ENCODE measurements around the gene PREX1. TPM values are rescaled to one million over a fixed set of nuclear protein-coding genes. Genes with fewer than 3 reads are reported as not detected.

PREX1 gene
- total RNA-seq, 1 donor from 2014 or later, result 17.7 TPM

GRCh38 chr20:48850977-48851299 is 23.1 kb upstream of the PREX1 start:
- no peak for DNase-seq (ENCODE audit: extremely low spot score in 2 of 2)
- Histone ChIP-seq H3K27ac (no peak overlapping the region), H3K4me1 (no peaks in the 10 kb centered on the region), H3K36me3 (no peaks in the 10 kb centered on the region), H3K9me3 (no peaks in the 10 kb centered on the region), H3K27me3 (no peaks in the 10 kb centered on the region), H3K4me3 (no peak overlapping the region)
- intact Hi-C loops (cut with DNase I), result no loop called here
- TF ChIP-seq CTCF (IDR thresholded peaks at IDR 0.05) (no peak), POLR2A (IDR thresholded peaks at IDR 0.05) (no peak), POLR2AphosphoS5 (IDR thresholded peaks at IDR 0.05; ENCODE audit: insufficient read depth in 1 of 2, low read depth in 1 of 2) (no peak)

- no peaks in the 10 kb centered on the region for H3K27me3 ChIP-seq
- intact Hi-C loops (cut with DNase I), result no loop called here
- no peak for DNase-seq (ENCODE audit: extremely low spot score in 2 of 2)
- H3K27ac ChIP-seq, result no peak overlapping the region
- TF ChIP-seq POLR2AphosphoS5 (IDR thresholded peaks at IDR 0.05; ENCODE audit: insufficient read depth in 1 of 2, low read depth in 1 of 2) (no peak), POLR2A (IDR thresholded peaks at IDR 0.05) (no peak)
- H3K36me3 ChIP-seq, result no peaks in the 10 kb centered on the region
- H3K9me3 ChIP-seq, result no peaks in the 10 kb centered on the region
- H3K4me3 ChIP-seq, result no peak overlapping the region
- H3K4me1 ChIP-seq, result no peaks in the 10 kb centered on the region
Measured at GRCh38 chr20:48850257-48850976, 22.6 kb upstream of the PREX1 start.

GRCh38 chr20:48849779-48850178 is 22.0 kb upstream of the PREX1 start:
- H3K4me1 ChIP-seq, result no peaks in the 10 kb centered on the region
- no peaks in the 10 kb centered on the region for H3K9me3 ChIP-seq
- DNase-seq (ENCODE audit: extremely low spot score in 2 of 2), result no peak
- no peaks in the 10 kb centered on the region for H3K36me3 ChIP-seq
- H3K4me3 ChIP-seq, result no peak overlapping the region
- no peak overlapping the region for H3K27ac ChIP-seq
- intact Hi-C loops (cut with DNase I), result no loop called here
- TF ChIP-seq CTCF (IDR thresholded peaks at IDR 0.05) (no peak), POLR2A (IDR thresholded peaks at IDR 0.05) (no peak), POLR2AphosphoS5 (IDR thresholded peaks at IDR 0.05; ENCODE audit: insufficient read depth in 1 of 2, low read depth in 1 of 2) (no peak)
- no peaks in the 10 kb centered on the region for H3K27me3 ChIP-seq

- no peak for DNase-seq (ENCODE audit: extremely low spot score in 2 of 2)
- intact Hi-C loops (cut with DNase I), result no loop called here
- no peak for TF ChIP-seq POLR2A (IDR thresholded peaks at IDR 0.05)
Measured at GRCh38 chr20:48849299-48849698, 21.5 kb upstream of the PREX1 start.

GRCh38 chr20:48847498-48848205 is 19.9 kb upstream of the PREX1 start:
- Histone ChIP-seq H3K27me3 (no peaks in the 10 kb centered on the region), H3K9me3 (no peaks in the 10 kb centered on the region), H3K4me1 (no peaks in the 10 kb centered on the region), H3K4me3 (no peak overlapping the region), H3K27ac (no peak overlapping the region), H3K36me3 (no peaks in the 10 kb centered on the region)
- TF ChIP-seq POLR2A (IDR thresholded peaks at IDR 0.05) (no peak), POLR2AphosphoS5 (IDR thresholded peaks at IDR 0.05; ENCODE audit: insufficient read depth in 1 of 2, low read depth in 1 of 2) (no peak)
- intact Hi-C loops (cut with DNase I), result no loop called here
- no peak for DNase-seq (ENCODE audit: extremely low spot score in 2 of 2)

More at GRCh38 chr20:48849299-48849698, 21.5 kb upstream of the PREX1 start:
- Histone ChIP-seq H3K4me1 (no peaks in the 10 kb centered on the region), H3K27ac (no peak overlapping the region), H3K9me3 (no peaks in the 10 kb centered on the region), H3K36me3 (no peaks in the 10 kb centered on the region), H3K27me3 (no peaks in the 10 kb centered on the region), H3K4me3 (no peak overlapping the region)

- intact Hi-C loops (cut with DNase I), result no loop called here
- Histone ChIP-seq H3K4me3 (no peak overlapping the region), H3K27me3 (no peaks in the 10 kb centered on the region), H3K9me3 (no peaks in the 10 kb centered on the region), H3K27ac (no peak overlapping the region), H3K4me1 (no peaks in the 10 kb centered on the region), H3K36me3 (no peaks in the 10 kb centered on the region)
- DNase-seq (ENCODE audit: extremely low spot score in 2 of 2), result no peak
- TF ChIP-seq POLR2AphosphoS5 (IDR thresholded peaks at IDR 0.05; ENCODE audit: insufficient read depth in 1 of 2, low read depth in 1 of 2) (no peak), POLR2A (IDR thresholded peaks at IDR 0.05) (no peak), CTCF (IDR thresholded peaks at IDR 0.05) (no peak)
Measured at GRCh38 chr20:48846516-48847492, 19.0 kb upstream of the PREX1 start.

Data from vagina (tissue), 2 donors.